ENCODE data around the gene IRF5.

- no peak for TF ChIP-seq EZH2 (IDR thresholded peaks at IDR 0.05; ENCODE audit: low read length)
- no peak for TF ChIP-seq CTCF (optimal IDR thresholded peaks at IDR 0.05 in 1 of 3, IDR thresholded peaks at IDR 0.05 in 1 of 3, conservative IDR thresholded peaks at IDR 0.05 in 1 of 3; ENCODE audit: extremely low read depth in 1 of 3, insufficient read depth in 2 of 3, low read length in 3 of 3)
Observed at GRCh38 chr7:128921866-128922440, 15.8 kb upstream of the IRF5 start.
